Esophagus muscularis mucosa (tissue), 4 donors: ENCODE data around the gene ABHD16A. TPM values are rescaled to one million over a fixed set of nuclear protein-coding genes. Genes with fewer than 3 reads are reported as not detected.

Source experiments
- DNase-seq: peaks from one replicate; pipeline ENCODE4 v3.0.0-alpha.2; 2017; ENCODE audit errors: extremely low spot score
- H3K27ac ChIP-seq, 4 donors: fragments of 200-600 bp; sonication (generic); replicated peaks in 1 of 4; 1 replicate in 3 of 4; 2 replicates in 1 of 4; pipeline ENCODE4 v1.5.1; 2016 to 2019; ENCODE audit warnings: mild to moderate bottlenecking in 1 of 4
- H3K27me3 ChIP-seq, 4 donors: fragments of 200-600 bp; sonication (generic); one replicate each; pipeline versions ENCODE4 v1.5.1 to v1.6.0; 2016 to 2019
- H3K36me3 ChIP-seq, 4 donors: fragments of 200-600 bp; sonication (generic); one replicate each; pipeline ENCODE4 v1.5.1; 2016 to 2019
- H3K4me1 ChIP-seq, 4 donors: fragments of 200-600 bp; sonication (generic); one replicate each; pipeline ENCODE4 v1.5.1; 2016 to 2019
- H3K4me3 ChIP-seq, 4 donors: fragments of 200-600 bp; sonication (generic); 1 replicate in 2 of 4; 2 replicates in 2 of 4; pipeline ENCODE4 v1.5.1; 2016 to 2019; ENCODE audit warnings: mild to moderate bottlenecking in 4 of 4, moderate library complexity in 1 of 4
- H3K9me3 ChIP-seq, 4 donors: fragments of 200-600 bp; sonication (generic); 1 replicate in 3 of 4; 2 replicates in 1 of 4; pipeline ENCODE4 v1.5.1; 2016 to 2019
- EP300 ChIP-seq: sonication (generic); formaldehyde crosslinking; IDR thresholded peaks from one replicate; pipeline ENCODE4 v1.6.1; 2017; ENCODE audit warnings: antibody characterized with exemption
- POLR2A ChIP-seq: fragments of 450-650 bp; IDR thresholded peaks from one replicate; pipeline ENCODE4 v1.6.1; 2017; ENCODE audit warnings: antibody characterized with exemption, moderate library complexity, mild to moderate bottlenecking, low read depth
- POLR2AphosphoS5 ChIP-seq, 2 donors: sonication (generic); formaldehyde crosslinking; IDR thresholded peaks; one replicate each; pipeline ENCODE4 v1.6.1; 2017; ENCODE audit warnings: antibody characterized with exemption in 2 of 2
- WGBS: methylation state at CpG from one replicate; pipeline ENCODE4 v1.1.5; 2018; 5-methylcytosine and 5-hydroxymethylcytosine counted together
- intact Hi-C: fragments of 100-400 bp; cut with DNase I; formaldehyde crosslinking; loops from one replicate; pipeline ENCODE4 v1.15.1; 2023
- total RNA-seq, 4 donors: library from RNA; depleted of rRNA; stranded (reverse); fragments of >200 nt; gene quantifications; one replicate each; pipeline versions ENCODE4 v1.1.0 to v1.2.1, GENCODE V29; 2016
- TF ChIP-seq, protein P1 (sequence below), 3 experiments: fragments of 200-600 bp in 2 of 3; fragments of 450-650 bp in 1 of 3; sonication (generic) in 2 of 3; IDR thresholded peaks; one replicate each; pipeline ENCODE4 v1.5.1; 2017 to 2019; ENCODE audit warnings: antibody characterized with exemption in 3 of 3, mild to moderate bottlenecking in 2 of 3, moderate library complexity in 1 of 3

The ABHD16A gene
- total RNA-seq, 4 donors from 2014 or later, result 44.9 to 57.9 (median 52.8) TPM

DNA sequence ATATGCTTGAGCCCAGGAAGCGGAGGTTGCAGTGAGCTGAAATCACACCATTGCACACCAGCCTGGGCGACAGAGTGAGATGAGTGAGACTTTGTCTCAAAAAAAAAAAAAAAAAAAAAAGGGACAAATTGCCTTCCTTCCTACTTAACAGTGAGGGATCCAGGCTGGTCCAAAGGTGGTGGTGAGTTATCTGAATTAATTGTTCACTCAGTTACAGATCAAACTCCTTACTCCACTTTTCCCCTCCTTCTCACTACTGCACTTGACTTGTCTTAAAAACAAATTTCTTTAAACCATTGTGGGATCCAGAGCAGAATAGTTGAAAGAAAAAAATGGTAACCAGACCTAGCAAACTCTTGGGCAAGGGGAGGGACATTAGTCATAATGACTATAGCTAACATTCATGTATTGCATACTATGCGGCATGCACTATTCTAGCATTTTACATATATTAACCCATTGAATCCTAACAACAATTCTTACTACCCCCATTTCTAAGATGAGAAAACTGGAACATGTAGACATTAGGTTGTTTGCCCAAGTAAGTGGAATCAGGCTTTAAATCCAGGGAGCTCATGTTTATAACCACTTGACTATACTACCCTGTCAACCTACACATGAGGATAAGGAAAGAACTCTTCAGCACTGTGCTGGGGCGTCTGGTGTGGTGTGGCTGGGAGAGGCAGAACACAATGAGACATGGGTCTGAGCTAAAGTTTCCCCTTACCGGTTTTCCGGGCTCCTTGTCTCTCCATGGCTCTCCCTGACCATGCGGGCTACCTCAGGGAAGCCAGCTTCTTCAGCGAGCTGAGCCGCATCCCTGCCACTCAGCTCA lies 39.8 kb downstream of the ABHD16A start:
- no peaks in the 10 kb centered on the region for H3K27me3 ChIP-seq

DNA sequence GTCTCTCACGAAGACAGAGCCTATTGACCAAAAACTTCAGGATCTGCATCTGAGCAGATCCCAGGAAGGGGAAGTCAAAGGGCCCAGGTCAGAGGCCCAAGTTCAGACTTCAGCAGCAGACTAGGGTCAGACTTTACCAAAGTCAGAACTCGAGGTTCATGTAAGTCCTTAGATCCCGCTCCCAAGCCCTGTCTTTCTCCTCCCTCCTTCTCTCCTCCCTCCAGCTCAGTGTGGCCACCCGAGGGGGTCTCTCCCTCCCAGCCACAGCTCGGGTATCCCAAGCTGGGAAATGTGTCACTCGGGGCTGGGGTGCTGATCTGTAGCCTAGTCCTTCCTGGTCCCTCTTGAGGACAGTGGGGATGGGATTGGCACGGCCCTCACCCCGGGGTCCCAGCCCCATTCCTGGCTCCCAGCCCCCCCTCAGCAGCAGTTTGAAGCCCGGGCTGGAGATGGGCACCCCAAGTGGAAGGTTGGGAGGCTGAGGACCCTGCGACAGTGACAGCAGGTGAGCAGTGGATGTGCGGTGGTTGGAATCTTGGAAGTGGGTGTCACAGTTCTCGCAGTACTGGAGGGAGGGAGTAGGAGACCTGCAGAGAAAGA lies 40.9 kb downstream of the ABHD16A start:
- intact Hi-C loops, result no loop called here
- H3K9me3 ChIP-seq, result no peaks in the 10 kb centered on the region
- 86% methylated on average over 12 of the region's 12 CpGs for WGBS
- no peaks in the 10 kb centered on the region for H3K27me3 ChIP-seq
- H3K4me1 ChIP-seq, result peaks cover 65 to 79% (median 74%) of the 10 kb centered on the region in 4 donors
- DNase-seq, result no peak
- peaks cover 0 to 33% (median 30%) of the 10 kb centered on the region in 4 donors for H3K36me3 ChIP-seq
- no peak overlapping the region for H3K4me3 ChIP-seq
- H3K27ac ChIP-seq, result peak overlapping the region in 3 of 4 donors; percentile 1 to 99 (median 50)
- TF ChIP-seq EP300, result no peak
- no peak for TF ChIP-seq POLR2AphosphoS5 (IDR thresholded peaks at IDR 0.05)
- TF ChIP-seq, protein P1, sequence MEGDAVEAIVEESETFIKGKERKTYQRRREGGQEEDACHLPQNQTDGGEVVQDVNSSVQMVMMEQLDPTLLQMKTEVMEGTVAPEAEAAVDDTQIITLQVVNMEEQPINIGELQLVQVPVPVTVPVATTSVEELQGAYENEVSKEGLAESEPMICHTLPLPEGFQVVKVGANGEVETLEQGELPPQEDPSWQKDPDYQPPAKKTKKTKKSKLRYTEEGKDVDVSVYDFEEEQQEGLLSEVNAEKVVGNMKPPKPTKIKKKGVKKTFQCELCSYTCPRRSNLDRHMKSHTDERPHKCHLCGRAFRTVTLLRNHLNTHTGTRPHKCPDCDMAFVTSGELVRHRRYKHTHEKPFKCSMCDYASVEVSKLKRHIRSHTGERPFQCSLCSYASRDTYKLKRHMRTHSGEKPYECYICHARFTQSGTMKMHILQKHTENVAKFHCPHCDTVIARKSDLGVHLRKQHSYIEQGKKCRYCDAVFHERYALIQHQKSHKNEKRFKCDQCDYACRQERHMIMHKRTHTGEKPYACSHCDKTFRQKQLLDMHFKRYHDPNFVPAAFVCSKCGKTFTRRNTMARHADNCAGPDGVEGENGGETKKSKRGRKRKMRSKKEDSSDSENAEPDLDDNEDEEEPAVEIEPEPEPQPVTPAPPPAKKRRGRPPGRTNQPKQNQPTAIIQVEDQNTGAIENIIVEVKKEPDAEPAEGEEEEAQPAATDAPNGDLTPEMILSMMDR (IDR thresholded peaks at IDR 0.05), result no peak
- no peak for TF ChIP-seq POLR2A

More for the DNA sequence above, 39.8 kb downstream of the ABHD16A start:
- Histone ChIP-seq H3K4me3 (peak overlapping the region; percentile 66 to 93 (median 78)), H3K9me3 (no peaks in the 10 kb centered on the region), H3K36me3 (peaks cover 7 to 33% (median 33%) of the 10 kb centered on the region in 4 donors), H3K4me1 (peaks cover 67 to 79% (median 74%) of the 10 kb centered on the region in 4 donors), H3K27ac (peak overlapping the region; percentile 95 to 99 (median 98))
- intact Hi-C loops, result no loop called here
- WGBS, result 64% methylated on average over 9 of the region's 9 CpGs
- TF ChIP-seq POLR2A (no peak), POLR2AphosphoS5 (IDR thresholded peaks at IDR 0.05) (no peak), EP300 (no peak)
- TF ChIP-seq, protein P1 (IDR thresholded peaks at IDR 0.05), result no peak
- DNase-seq, result no peak

DNA sequence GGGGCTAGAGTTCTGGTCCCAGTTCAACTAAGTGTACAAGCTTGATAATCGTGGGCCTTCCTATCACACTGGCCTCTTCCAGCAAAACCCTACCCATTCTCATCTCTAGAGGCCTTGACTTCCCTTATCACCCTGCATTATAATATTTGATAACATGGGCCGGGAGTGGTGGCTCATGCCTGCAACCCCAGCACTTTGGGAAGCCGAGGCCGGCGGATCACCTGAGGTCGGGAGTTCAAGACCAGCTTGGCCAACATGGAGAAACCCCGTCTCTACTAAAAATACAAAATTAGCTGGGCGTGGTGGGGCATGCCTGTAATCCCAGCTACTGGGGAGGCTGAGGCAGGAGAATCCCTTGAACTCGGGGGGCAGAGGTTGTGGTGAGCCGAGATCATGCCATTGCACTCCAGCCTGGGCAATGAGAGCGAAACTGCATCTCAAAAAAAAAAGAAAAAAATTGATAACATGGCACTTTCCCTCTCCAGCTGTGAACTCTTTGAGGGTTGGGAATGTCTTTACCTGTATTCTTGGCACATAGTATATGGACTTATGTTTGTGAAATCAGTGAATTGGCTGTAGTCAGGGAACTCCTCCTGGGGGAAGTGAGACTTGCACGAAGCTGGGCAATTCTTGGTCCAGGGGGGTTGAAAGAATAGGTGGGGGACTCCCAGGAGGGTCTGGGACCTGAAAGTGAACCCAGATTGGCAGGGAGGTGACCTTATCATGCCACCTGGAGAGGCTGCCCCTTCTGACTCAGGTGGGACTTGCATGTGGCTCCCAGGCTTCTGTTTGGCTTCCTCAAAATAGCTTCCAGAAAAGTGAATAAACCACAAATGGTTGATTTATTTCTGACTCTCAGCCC lies 41.6 kb downstream of the ABHD16A start:
- Histone ChIP-seq H3K4me1 (peaks cover 58 to 76% (median 67%) of the 10 kb centered on the region in 4 donors), H3K4me3 (peak overlapping the region; percentile 68 to 91 (median 70)), H3K27ac (peak overlapping the region; percentile 84 to 99 (median 89)), H3K27me3 (no peaks in the 10 kb centered on the region), H3K9me3 (no peaks in the 10 kb centered on the region), H3K36me3 (peaks cover 0 to 36% (median 31%) of the 10 kb centered on the region in 4 donors)
- no peak for TF ChIP-seq POLR2A
- no peak for TF ChIP-seq POLR2AphosphoS5 (IDR thresholded peaks at IDR 0.05)
- TF ChIP-seq, protein P1 (IDR thresholded peaks at IDR 0.05), result no peak
- no peak for TF ChIP-seq EP300
- WGBS, result 84% methylated on average over 12 of the region's 12 CpGs
- intact Hi-C loops, result no loop called here
- no peak for DNase-seq

DNA sequence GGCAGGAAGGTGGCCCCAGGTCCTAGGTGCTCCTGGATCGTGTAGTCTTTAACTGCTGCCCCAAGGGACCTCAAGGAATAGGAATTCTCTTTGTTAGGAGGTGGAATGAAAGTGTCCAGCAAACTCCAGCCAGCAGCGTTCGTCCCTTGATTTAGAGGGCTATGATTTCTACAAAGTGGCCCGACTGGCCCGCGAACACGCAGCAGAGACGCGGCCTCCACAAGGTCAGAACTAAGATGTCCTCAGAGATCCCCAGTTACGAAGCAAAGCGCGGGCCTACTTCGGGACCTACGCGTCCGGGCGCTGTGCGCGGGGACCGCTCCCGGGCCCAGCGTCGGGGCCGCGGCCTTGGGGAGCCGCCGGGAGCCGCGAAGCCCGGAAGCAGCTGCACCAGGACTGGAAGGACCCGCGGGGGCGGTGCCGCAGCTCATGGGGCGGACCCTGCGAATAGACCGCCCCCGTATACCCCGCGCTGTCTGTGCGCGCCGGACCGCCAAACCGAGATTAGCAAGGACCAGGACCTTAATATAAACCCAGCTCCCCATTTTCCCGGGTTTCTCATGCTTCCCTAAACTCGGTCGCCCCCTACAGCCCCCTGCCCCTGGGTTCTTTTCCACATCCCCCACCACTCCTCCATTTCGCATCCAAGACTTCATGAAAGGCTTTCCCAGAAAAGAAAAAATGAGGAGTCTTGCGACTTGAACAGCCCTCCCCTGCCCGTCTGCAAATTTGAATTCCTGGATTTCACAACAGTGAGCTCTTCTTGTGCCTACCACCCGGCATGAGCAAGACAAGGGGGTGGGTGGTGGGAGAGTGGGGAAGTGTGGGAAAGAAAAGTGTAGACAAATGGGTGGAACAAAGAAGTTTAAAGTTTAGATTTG lies 42.5 kb downstream of the ABHD16A start, which contains the start of gene C6orf47:
Gene C6orf47, minus strand, starts transcription at position 398 of the 881 bp plus-strand sequence. CDS start 831 bp downstream, outside the sequence.
- Histone ChIP-seq H3K27me3 (no peaks in the 10 kb centered on the region), H3K4me1 (peaks cover 57 to 82% (median 66%) of the 10 kb centered on the region in 4 donors), H3K27ac (peak within 1 kb of the TSS; percentile 84 to 99 (median 89)), H3K9me3 (no peaks in the 10 kb centered on the region), H3K4me3 (peak within 1 kb of the TSS; percentile 68 to 91 (median 70)), H3K36me3 (peaks cover 0 to 45% (median 36%) of the 10 kb centered on the region in 4 donors)
- peak; percentile 95 for DNase-seq
- 0% methylated on average over 28 of the region's 52 CpGs for WGBS
- intact Hi-C loops, result no loop called here
- TF ChIP-seq, protein P1 (IDR thresholded peaks at IDR 0.05), result no peak
- TF ChIP-seq POLR2A (peak; percentile 89), POLR2AphosphoS5 (IDR thresholded peaks at IDR 0.05) (peak; percentile 88 to 96), EP300 (no peak)
